MG63 (cell line): Measurements from ENCODE around the gene RFX8. TPM values are rescaled to one million over a fixed set of nuclear protein-coding genes. Genes with fewer than 3 reads are reported as not detected.
A peak's percentile ranks its signal among the peaks of the same experiment; 100 is the strongest.

Experiments
- DNase-seq: peaks from one replicate; pipeline ENCODE4 v3.0.0-alpha.2; 2020
- H3K27me3 ChIP-seq: fragments of 250-450 bp; sonication (Bioruptor Pico); 2 replicates; pipeline ENCODE4 v1.5.1; 2020; ENCODE audit warnings: mild to moderate bottlenecking, moderate library complexity
- H3K36me3 ChIP-seq: fragments of 250-450 bp; sonication (Bioruptor Pico); 2 replicates; pipeline ENCODE4 v1.5.1; 2020; ENCODE audit warnings: mild to moderate bottlenecking, moderate library complexity
- H3K4me3 ChIP-seq: fragments of 250-450 bp; sonication (Bioruptor Pico); 2 replicates; pipeline ENCODE4 v1.5.1; 2020; ENCODE audit warnings: mild to moderate bottlenecking, moderate library complexity
- H3K9me3 ChIP-seq: fragments of 250-450 bp; sonication (Bioruptor Pico); 2 replicates; pipeline ENCODE4 v1.5.1; 2020; ENCODE audit warnings: mild to moderate bottlenecking, moderate library complexity
- total RNA-seq: library from RNA; depleted of rRNA; stranded (reverse); fragments of >200 nt; shearing (Covaris generic); gene quantifications from 2 replicates; pipeline ENCODE4 v1.2.3, GENCODE V29; 2014; ENCODE audit warnings: low replicate concordance

RFX8 gene
- total RNA-seq, 1 experiment from 2014 or later = not detected

GRCh38 chr2:101409699-101410098 is 65.2 kb downstream of the RFX8 start:
- Histone ChIP-seq H3K4me3 (no peak overlapping the region), H3K27me3 (no peaks in the 10 kb centered on the region), H3K36me3 (no peaks in the 10 kb centered on the region), H3K9me3 (no peaks in the 10 kb centered on the region)
- no peak for DNase-seq

- Histone ChIP-seq H3K9me3 (no peaks in the 10 kb centered on the region), H3K36me3 (no peaks in the 10 kb centered on the region), H3K27me3 (no peaks in the 10 kb centered on the region), H3K4me3 (no peak overlapping the region)
- DNase-seq = no peak
Measured at GRCh38 chr2:101408925-101409324, 66.0 kb downstream of the RFX8 start.

DNA sequence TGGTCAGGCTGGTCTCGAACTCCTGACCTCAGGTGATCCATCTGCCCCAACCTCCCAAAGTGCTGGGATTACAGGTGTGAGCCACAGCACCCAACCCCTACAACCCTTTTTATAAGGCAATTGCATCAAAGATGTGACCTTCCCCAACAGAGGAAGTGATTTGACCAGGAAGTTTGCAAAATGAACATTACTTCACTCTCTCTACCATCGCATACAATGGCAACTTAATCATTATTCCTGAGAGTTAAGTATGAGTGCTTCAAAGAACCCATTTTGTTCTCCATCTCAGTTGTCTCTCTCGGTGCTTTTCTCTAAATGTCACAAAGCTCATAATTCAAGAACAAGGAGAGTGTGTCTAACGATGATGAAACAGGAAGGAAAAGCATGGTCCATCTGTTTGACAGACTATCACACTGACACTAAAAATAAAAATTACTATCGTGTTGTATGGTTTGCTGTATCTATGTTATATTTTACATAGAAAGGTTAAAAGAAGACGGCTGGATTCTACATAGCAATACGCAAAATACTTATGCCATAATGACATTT is 69.5 kb downstream of the RFX8 start:
- no peaks in the 10 kb centered on the region for H3K27me3 ChIP-seq
- H3K9me3 ChIP-seq = no peaks in the 10 kb centered on the region
- no peak for DNase-seq
- no peak overlapping the region for H3K4me3 ChIP-seq
- H3K36me3 ChIP-seq = no peaks in the 10 kb centered on the region

- no peaks in the 10 kb centered on the region for H3K9me3 ChIP-seq
- no peak overlapping the region for H3K4me3 ChIP-seq
- H3K27me3 ChIP-seq = no peaks in the 10 kb centered on the region
- H3K36me3 ChIP-seq = no peaks in the 10 kb centered on the region
- no peak for DNase-seq
Measured at GRCh38 chr2:101403745-101404144, 71.2 kb downstream of the RFX8 start.

DNA sequence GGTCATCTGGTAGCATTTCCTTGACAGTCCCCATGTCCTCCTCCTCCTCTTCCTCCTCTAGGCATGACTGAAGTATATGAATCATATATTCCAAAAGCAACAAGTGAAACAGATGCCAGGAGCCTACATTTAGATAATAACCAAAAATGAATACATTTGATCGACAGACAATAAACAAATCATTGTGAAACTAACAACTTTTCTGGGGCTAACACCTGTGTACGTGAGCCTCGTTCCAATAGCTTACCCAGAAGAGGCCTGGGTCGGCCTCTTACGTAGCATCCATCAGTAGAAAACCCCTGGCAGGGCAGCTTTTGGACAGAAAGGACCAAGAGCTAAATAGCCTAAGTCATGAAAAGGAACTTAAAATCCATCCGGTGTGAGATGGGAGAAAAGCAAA is 72.3 kb downstream of the RFX8 start:
- Histone ChIP-seq H3K36me3 (no peaks in the 10 kb centered on the region), H3K4me3 (no peak overlapping the region), H3K9me3 (no peaks in the 10 kb centered on the region), H3K27me3 (no peaks in the 10 kb centered on the region)
- no peak for DNase-seq

GRCh38 chr2:101401906-101402305 is 73.0 kb downstream of the RFX8 start:
- no peak overlapping the region for H3K4me3 ChIP-seq
- no peaks in the 10 kb centered on the region for H3K36me3 ChIP-seq
- H3K9me3 ChIP-seq = no peaks in the 10 kb centered on the region
- H3K27me3 ChIP-seq = no peaks in the 10 kb centered on the region
- DNase-seq = no peak

GRCh38 chr2:101401326-101401665 is 73.6 kb downstream of the RFX8 start:
- H3K4me3 ChIP-seq = no peak overlapping the region
- no peaks in the 10 kb centered on the region for H3K27me3 ChIP-seq
- no peaks in the 10 kb centered on the region for H3K36me3 ChIP-seq
- no peak for DNase-seq
- H3K9me3 ChIP-seq = no peaks in the 10 kb centered on the region

DNA sequence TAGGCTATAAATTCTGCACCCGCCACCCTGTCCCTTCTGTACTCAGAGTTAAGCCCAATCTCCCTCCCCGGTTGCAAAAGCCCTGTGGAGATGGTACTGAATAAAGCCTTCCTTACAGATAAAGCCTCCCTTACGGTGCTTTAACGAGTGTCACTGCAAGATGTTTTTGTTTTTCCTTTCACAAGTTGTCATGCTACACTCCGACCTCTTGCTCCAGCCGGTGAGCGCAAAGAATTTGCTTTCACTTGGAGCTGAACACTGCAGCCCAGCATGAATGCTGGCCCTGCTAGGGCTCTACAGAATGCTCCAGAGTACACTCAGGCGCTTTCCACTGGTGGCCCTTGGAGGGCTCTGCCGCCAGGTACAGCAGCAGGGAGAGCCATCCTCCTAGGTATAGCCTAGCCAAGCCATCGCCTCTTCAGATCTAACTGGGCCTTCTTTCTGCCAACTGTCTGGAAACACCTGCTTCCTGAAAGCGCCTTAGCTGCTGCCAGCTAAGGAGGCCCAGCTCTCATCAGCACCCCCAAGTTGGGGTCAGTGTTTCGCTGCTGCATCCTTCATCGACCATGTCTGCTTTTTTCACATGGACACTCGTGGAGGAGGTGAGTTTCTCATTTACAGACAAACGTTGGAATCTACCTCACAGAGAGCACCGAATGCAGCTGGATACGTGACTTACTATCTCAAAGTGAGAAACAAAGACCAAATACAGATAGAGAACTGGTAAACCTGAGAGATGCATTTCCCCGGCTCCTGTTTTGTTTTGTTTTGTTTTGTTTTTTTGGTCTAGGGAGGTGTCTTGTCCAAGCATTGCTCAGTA is 74.2 kb downstream of the RFX8 start:
- no peak overlapping the region for H3K4me3 ChIP-seq
- no peaks in the 10 kb centered on the region for H3K36me3 ChIP-seq
- DNase-seq = no peak
- H3K27me3 ChIP-seq = no peaks in the 10 kb centered on the region
- no peaks in the 10 kb centered on the region for H3K9me3 ChIP-seq

- DNase-seq = no peak
- Histone ChIP-seq H3K27me3 (no peaks in the 10 kb centered on the region), H3K4me3 (no peak overlapping the region)
Measured at GRCh38 chr2:101400048-101400447, 74.9 kb downstream of the RFX8 start.

GRCh38 chr2:101399021-101399799 is 75.7 kb downstream of the RFX8 start:
- no peak overlapping the region for H3K4me3 ChIP-seq
- no peak for DNase-seq
- H3K36me3 ChIP-seq = no peaks in the 10 kb centered on the region
- no peaks in the 10 kb centered on the region for H3K9me3 ChIP-seq
- H3K27me3 ChIP-seq = no peaks in the 10 kb centered on the region

More at GRCh38 chr2:101400048-101400447, 74.9 kb downstream of the RFX8 start:
- no peaks in the 10 kb centered on the region for H3K36me3 ChIP-seq
- no peaks in the 10 kb centered on the region for H3K9me3 ChIP-seq

DNA sequence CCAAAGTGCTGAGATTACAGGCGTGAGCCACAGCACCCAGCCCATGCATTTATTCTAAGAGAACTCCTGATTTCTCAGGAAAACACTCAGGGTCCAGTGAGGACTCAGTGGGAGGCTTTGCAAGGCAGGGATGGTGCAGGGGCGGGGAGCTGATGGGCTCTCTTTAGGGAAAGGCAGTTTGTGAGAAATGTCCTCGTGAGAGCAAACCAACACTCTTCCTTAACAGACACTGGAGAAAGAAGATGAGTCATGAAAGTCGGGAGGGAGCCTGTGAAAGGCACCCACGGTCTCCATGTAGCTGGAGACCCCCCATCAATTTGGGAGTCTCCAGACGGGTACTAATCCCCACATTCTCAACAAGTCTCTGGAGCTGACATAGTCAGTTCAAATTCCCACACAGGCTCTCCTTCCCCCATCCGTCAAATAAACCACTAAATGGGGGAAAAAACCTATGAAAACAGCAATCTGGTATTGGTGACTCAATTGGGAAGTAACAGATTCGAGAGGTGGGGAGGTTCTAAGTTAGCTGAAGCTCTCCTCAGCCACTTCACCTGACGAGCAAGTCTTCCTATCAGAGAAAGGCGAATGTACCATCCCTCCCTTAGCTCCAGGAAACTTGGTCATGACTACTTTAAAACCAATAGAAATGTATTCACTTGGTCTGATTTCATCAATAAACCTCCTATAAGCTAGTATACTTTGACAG is 76.6 kb downstream of the RFX8 start:
- H3K27me3 ChIP-seq = no peaks in the 10 kb centered on the region
- no peak overlapping the region for H3K4me3 ChIP-seq
- no peaks in the 10 kb centered on the region for H3K36me3 ChIP-seq
- H3K9me3 ChIP-seq = no peaks in the 10 kb centered on the region
- no peak for DNase-seq

- peak; percentile 56 for DNase-seq
- Histone ChIP-seq H3K36me3 (no peaks in the 10 kb centered on the region), H3K9me3 (no peaks in the 10 kb centered on the region; the same call in 1 of the 2 replicates), H3K4me3 (no peak overlapping the region), H3K27me3 (no peaks in the 10 kb centered on the region)
Measured at GRCh38 chr2:101396316-101396717, 78.6 kb downstream of the RFX8 start.

GRCh38 chr2:101395545-101396315 is 79.2 kb downstream of the RFX8 start:
- no peak for DNase-seq

DNA sequence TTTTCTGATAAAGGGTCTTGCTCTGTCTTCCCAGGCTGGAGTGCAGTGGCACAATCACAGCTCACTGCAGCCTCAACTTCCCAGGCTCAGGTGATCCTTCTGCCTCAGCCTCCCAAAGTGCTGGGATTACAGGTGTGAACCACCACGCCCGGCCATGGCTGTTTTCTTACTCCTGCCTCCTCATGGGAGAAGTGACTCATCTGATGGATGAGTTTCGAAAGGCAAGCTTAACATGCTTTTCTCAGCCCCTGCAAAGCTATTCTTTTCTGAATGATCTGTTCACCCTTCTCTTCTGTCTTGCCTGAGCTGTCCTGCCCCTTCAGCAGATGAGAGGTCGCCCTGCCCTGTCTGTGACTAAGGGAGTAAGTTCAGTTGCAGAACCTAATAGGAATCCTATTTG is 86.7 kb downstream of the RFX8 start:
- DNase-seq = peak; percentile 23
- Histone ChIP-seq H3K4me3 (no peak overlapping the region), H3K27me3 (peaks cover 23% of the 10 kb centered on the region), H3K36me3 (no peaks in the 10 kb centered on the region), H3K9me3 (no peaks in the 10 kb centered on the region; the same call in 1 of the 2 replicates)

More at GRCh38 chr2:101395545-101396315, 79.2 kb downstream of the RFX8 start:
- no peaks in the 10 kb centered on the region; the same call in 1 of the 2 replicates for H3K9me3 ChIP-seq
- H3K36me3 ChIP-seq = no peaks in the 10 kb centered on the region
- H3K4me3 ChIP-seq = no peak overlapping the region
- H3K27me3 ChIP-seq = no peaks in the 10 kb centered on the region

- H3K27me3 ChIP-seq = peaks cover 23% of the 10 kb centered on the region
- DNase-seq = peak; percentile 54
- H3K4me3 ChIP-seq = peak within 1 kb of the TSS; percentile 26; the same call in 1 of the 2 replicates
- H3K9me3 ChIP-seq = no peaks in the 10 kb centered on the region
- H3K36me3 ChIP-seq = no peaks in the 10 kb centered on the region
Measured at GRCh38 chr2:101387151-101387834, 87.6 kb downstream of the RFX8 start, which contains the start of gene CREG2. Gene CREG2 (minus strand): TSS chr2:101387503. CDS start chr2:101387457, 46 bp downstream.
